HG03460 (cell line): Measurements from ENCODE around the gene ATP2C1.

Source experiments
- ATAC-seq: cut with Tn5 transposase; IDR thresholded peaks from one replicate; pipeline ENCODE4 v1.9.1; 2021; ENCODE audit not compliant: unreplicated experiment

ATP2C1 gene

GRCh38 chr3:130975251-130975650, 81.4 kb downstream of the ATP2C1 start:
- ATAC-seq: no peak

GRCh38 chr3:130976706-130977105, 82.8 kb downstream of the ATP2C1 start:
- ATAC-seq: no peak

- ATAC-seq: no peak
Measured at GRCh38 chr3:130979117-130979516, 85.2 kb downstream of the ATP2C1 start.

GRCh38 chr3:130981469-130981868, 87.6 kb downstream of the ATP2C1 start:
- no peak for ATAC-seq

- no peak for ATAC-seq
Measured at GRCh38 chr3:130990282-130990681, 96.4 kb downstream of the ATP2C1 start.

- no peak for ATAC-seq
Measured at GRCh38 chr3:130991126-130991525, 97.2 kb downstream of the ATP2C1 start.

- no peak for ATAC-seq
Measured at GRCh38 chr3:130992344-130992743, 98.5 kb downstream of the ATP2C1 start.

- ATAC-seq: no peak
Measured at GRCh38 chr3:130997289-130997688, 103.4 kb downstream of the ATP2C1 start.

GRCh38 chr3:131001071-131001470, 107.2 kb downstream of the ATP2C1 start:
- ATAC-seq: no peak

- ATAC-seq: no peak
Measured at GRCh38 chr3:131004603-131005002, 110.7 kb downstream of the ATP2C1 start.

- ATAC-seq: no peak
Measured at GRCh38 chr3:131007256-131007655, 113.4 kb downstream of the ATP2C1 start.

- no peak for ATAC-seq
Measured at GRCh38 chr3:131007782-131008181, 113.9 kb downstream of the ATP2C1 start.

- ATAC-seq: no peak
Measured at GRCh38 chr3:131008326-131008725, 114.4 kb downstream of the ATP2C1 start.

- no peak for ATAC-seq
Measured at GRCh38 chr3:131009698-131010097, 115.8 kb downstream of the ATP2C1 start.

GRCh38 chr3:131018970-131019369, 125.1 kb downstream of the ATP2C1 start:
- ATAC-seq: no peak

- no peak for ATAC-seq
Measured at GRCh38 chr3:131020122-131020693, 126.3 kb downstream of the ATP2C1 start.

GRCh38 chr3:131025539-131025938, 131.7 kb downstream of the ATP2C1 start:
- no peak for ATAC-seq

GRCh38 chr3:131026321-131027151, 132.7 kb downstream of the ATP2C1 start, which contains the start of the genes ASTE1 and NEK11:
Gene ASTE1 (minus strand): TSS chr3:131026825. CDS start chr3:131025306, 1,519 bp downstream.
Gene NEK11 (plus strand): TSS chr3:131026877. CDS start chr3:131029709, 2,832 bp downstream.
- peak; percentile 98 for ATAC-seq

GRCh38 chr3:131028844-131029243, 135.0 kb downstream of the ATP2C1 start:
- ATAC-seq: no peak

- no peak for ATAC-seq
Measured at GRCh38 chr3:131031660-131032059, 137.8 kb downstream of the ATP2C1 start.

GRCh38 chr3:131033480-131034080, 139.7 kb downstream of the ATP2C1 start:
- no peak for ATAC-seq
